Measurements from ENCODE around the gene RNASEL.

The RNASEL gene

GRCh38 chr1:182622901-182623528 lies 34.0 kb upstream of the RNASEL start:
- Histone ChIP-seq H3K4me2 (ENCODE audit: low read length) (no peak overlapping the region), H3K9ac (no peak overlapping the region), H3K79me2 (no peaks in the 10 kb centered on the region), H2AFZ (no peak overlapping the region), H3K36me3 (ENCODE audit: control insufficient read depth, insufficient read depth, low read length) (no peaks in the 10 kb centered on the region), H3K9me3 (ENCODE audit: control insufficient read depth, low read length) (no peaks in the 10 kb centered on the region), H3K27ac (no peak overlapping the region), H3K27me3 (ENCODE audit: control insufficient read depth, insufficient read depth, low read length) (no peaks in the 10 kb centered on the region), H3K4me3 (ENCODE audit: low read depth, low read length) (no peak overlapping the region), H3K4me1 (no peaks in the 10 kb centered on the region)
- no peak for TF ChIP-seq CTCF (IDR thresholded peaks at IDR 0.05)

GRCh38 chr1:182621906-182622305 lies 32.9 kb upstream of the RNASEL start:
- Histone ChIP-seq H3K4me3 (ENCODE audit: low read depth, low read length) (no peak overlapping the region), H3K79me2 (no peaks in the 10 kb centered on the region), H3K9me3 (ENCODE audit: control insufficient read depth, low read length) (no peaks in the 10 kb centered on the region), H3K4me2 (ENCODE audit: low read length) (no peak overlapping the region), H3K27ac (no peak overlapping the region), H3K9ac (no peak overlapping the region), H3K27me3 (ENCODE audit: control insufficient read depth, insufficient read depth, low read length) (no peaks in the 10 kb centered on the region), H3K36me3 (ENCODE audit: control insufficient read depth, insufficient read depth, low read length) (no peaks in the 10 kb centered on the region), H3K4me1 (no peaks in the 10 kb centered on the region), H2AFZ (no peak overlapping the region)
- TF ChIP-seq CTCF (IDR thresholded peaks at IDR 0.05) = no peak

- Histone ChIP-seq H3K4me3 (ENCODE audit: low read depth, low read length) (no peak overlapping the region), H3K4me1 (no peaks in the 10 kb centered on the region), H3K9ac (no peak overlapping the region), H3K79me2 (no peaks in the 10 kb centered on the region), H2AFZ (no peak overlapping the region), H3K27ac (no peak overlapping the region), H3K4me2 (ENCODE audit: low read length) (no peak overlapping the region), H3K9me3 (ENCODE audit: control insufficient read depth, low read length) (no peaks in the 10 kb centered on the region), H3K36me3 (ENCODE audit: control insufficient read depth, insufficient read depth, low read length) (no peaks in the 10 kb centered on the region), H3K27me3 (ENCODE audit: control insufficient read depth, insufficient read depth, low read length) (no peaks in the 10 kb centered on the region)
- no peak for TF ChIP-seq CTCF (IDR thresholded peaks at IDR 0.05)
Measured at GRCh38 chr1:182620924-182621585, 32.0 kb upstream of the RNASEL start.

- TF ChIP-seq CTCF (IDR thresholded peaks at IDR 0.05) = no peak
- H2AFZ ChIP-seq = no peak overlapping the region
- H3K9me3 ChIP-seq (ENCODE audit: control insufficient read depth, low read length) = no peaks in the 10 kb centered on the region
- no peak overlapping the region for H3K4me2 ChIP-seq (ENCODE audit: low read length)
- H3K79me2 ChIP-seq = no peaks in the 10 kb centered on the region
- no peaks in the 10 kb centered on the region for H3K4me1 ChIP-seq
- H3K27me3 ChIP-seq (ENCODE audit: control insufficient read depth, insufficient read depth, low read length) = no peaks in the 10 kb centered on the region
- H3K27ac ChIP-seq = no peak overlapping the region
- no peaks in the 10 kb centered on the region for H3K36me3 ChIP-seq (ENCODE audit: control insufficient read depth, insufficient read depth, low read length)
- H3K4me3 ChIP-seq (ENCODE audit: low read depth, low read length) = no peak overlapping the region
- no peak overlapping the region for H3K9ac ChIP-seq
Measured at GRCh38 chr1:182617734-182618351, 28.8 kb upstream of the RNASEL start.
